CD4-positive, alpha-beta T cell treated with Interleukin-2 at 100 ng/mL for 4 hours (primary cell): ENCODE results near the gene LPP.

ENCODE experiments used
- DNase-seq: peaks from one replicate; pipeline ENCODE4 v3.0.0-alpha.2; 2020; ENCODE audit warnings: low spot score

LPP gene

GRCh38 chr3:188361888-188362287 is 207.9 kb downstream of the LPP start:
- no peak for DNase-seq

- DNase-seq: peak; percentile 39
Measured at GRCh38 chr3:188362405-188362831, 208.5 kb downstream of the LPP start.

DNA sequence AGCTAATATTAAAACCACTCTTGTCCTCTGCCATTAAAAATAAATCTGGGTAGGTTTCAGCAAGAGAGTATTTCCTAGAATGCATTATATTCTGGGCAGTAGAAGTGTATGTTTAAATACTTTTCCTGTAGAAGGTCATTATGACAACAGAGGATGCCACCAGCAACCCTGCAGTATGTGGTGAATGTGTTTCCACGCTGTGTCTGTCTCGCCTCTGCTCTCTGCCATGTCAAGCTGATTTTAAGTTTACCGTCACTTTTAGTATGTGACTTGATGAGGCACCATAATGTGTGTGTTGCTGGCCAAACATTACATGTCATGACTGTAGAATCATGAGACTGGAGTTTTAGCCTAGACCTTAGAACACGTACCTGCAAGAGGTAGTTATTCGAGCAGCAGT is 211.2 kb downstream of the LPP start:
- no peak for DNase-seq

- no peak for DNase-seq
Measured at GRCh38 chr3:188365988-188366698, 212.2 kb downstream of the LPP start.

DNA sequence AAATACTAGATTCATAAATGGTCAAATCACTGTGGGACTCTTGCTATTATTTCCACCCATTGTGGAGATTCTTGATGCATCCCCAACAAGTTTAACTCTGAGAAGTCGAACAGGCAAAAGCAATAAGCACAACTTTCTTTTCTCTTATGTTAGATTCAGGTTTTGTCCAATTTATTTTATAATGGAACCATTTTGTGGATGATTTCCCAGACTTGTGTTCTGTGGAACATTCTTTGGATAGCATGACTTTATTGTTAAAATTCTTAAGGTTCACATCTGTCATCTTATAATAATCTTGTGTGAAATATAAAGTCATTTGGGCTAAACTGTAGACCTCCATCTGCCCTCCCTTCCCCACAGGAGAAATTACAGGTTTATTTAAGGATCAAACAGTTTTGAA is 213.7 kb downstream of the LPP start:
- DNase-seq: no peak

DNA sequence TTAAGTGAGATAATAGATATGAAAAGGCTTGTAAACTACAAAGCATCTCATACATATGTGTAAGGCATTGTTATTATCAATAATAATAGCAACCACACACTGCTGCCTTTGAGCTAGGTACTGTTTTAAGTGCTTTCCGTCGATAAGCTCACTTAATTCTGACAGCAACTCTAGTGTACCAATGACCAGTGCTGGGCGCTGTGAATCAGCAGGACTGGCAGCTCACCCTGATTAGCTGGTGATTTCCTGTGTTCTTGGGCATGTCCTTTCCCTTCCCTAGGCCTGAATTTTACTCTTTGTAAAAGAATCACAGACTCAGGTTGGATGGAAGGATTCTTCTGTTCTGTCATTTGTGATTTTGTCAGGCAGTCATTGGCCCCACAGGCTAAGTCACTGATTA is 215.6 kb downstream of the LPP start:
- DNase-seq: no peak

DNA sequence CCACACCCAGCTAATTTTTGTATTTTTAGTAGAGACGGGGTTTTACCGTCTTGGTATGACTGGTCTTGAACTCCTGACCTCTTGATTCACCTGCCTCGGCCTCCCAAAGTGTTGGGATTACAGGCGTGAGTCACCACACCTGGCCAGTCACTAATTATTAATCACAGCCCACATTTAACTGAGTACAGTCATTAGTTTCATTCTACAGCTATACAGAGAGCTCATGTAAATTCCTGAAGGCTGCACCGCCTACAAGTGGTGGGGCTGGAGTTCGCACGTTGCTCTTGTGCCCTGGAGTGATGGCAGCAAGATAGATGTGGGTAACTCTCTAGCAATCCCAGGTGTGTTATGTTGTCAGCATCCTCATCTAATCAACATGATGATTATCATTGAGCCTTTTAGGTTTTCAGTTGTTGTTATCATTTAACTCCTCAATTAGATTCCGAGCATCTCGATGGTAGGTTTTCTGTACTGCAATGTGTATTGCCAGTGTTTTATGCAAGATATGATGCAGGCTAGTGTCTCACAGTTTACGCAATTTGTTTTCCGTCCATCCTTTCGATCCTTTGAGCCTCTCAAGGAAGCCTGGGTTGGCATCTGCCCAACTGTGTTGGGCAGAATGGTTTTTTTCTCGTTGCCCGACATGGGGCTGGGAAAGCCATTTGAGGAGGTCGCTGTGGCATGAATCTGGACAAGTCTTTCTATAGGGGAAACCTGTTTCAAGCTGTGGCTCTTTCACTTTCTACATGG is 216.3 kb downstream of the LPP start:
- DNase-seq: no peak

- no peak for DNase-seq
Measured at GRCh38 chr3:188378786-188379185, 224.8 kb downstream of the LPP start.

GRCh38 chr3:188380252-188380651 is 226.3 kb downstream of the LPP start:
- DNase-seq: no peak

- DNase-seq: no peak
Measured at GRCh38 chr3:188380722-188381121, 226.8 kb downstream of the LPP start.

DNA sequence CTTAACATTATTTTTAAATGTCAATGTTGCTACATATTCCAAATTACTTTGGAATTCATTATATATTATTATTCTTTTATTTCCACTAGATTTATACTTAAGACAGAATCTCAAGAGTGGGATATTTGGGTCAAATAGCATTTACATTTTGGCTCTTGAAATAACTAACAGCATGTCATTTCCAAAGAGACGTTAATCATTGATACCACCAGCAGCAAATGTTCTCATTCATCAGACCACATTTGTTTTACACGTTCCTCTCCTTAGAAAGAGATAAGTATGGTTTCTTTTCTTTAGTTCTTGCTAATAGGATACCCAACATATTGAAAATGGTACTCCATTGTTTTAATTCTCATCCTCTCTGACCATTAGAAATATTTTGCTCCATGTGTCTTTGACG is 229.8 kb downstream of the LPP start:
- DNase-seq: no peak

- no peak for DNase-seq
Measured at GRCh38 chr3:188385295-188385694, 231.3 kb downstream of the LPP start.

GRCh38 chr3:188389711-188390342 is 235.9 kb downstream of the LPP start:
- DNase-seq: peak; percentile 40

DNA sequence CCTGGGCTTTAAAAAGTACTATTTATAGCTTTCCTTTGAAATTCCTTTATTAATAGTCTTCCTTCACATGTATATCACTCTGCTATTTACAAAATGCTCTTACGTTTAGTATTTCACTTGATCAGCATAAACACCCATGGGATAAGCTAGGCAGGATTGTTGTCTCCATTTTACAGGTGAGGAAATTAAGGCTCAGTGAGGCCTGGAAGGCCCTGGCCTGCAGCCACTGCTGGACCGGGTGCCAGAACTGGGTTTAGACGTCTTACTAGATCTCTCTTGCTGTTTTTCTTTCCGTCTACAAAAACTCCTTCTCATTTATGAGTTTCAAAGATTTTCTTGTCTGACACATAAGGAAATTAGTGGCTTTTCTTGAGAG is 236.4 kb downstream of the LPP start:
- no peak for DNase-seq

GRCh38 chr3:188390775-188391443 is 237.0 kb downstream of the LPP start:
- DNase-seq: no peak

DNA sequence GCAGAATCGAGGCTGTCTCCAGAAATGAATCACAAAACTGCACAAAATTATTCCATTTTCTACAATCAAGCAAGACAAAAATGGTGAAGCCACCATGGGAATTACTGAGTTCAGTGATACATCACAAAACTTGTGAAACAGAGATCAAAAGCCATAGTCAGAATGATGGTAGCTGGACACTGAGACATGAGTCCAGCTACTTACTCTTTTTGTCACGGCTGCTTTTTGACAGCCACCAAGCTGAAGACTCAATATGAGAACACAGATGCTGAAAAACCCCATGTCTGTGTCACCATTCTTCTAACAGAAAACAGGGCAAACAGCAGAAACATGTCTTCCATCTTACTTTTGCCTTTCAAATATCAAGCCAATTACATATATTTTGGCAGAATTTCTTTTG is 237.6 kb downstream of the LPP start:
- DNase-seq: no peak

DNA sequence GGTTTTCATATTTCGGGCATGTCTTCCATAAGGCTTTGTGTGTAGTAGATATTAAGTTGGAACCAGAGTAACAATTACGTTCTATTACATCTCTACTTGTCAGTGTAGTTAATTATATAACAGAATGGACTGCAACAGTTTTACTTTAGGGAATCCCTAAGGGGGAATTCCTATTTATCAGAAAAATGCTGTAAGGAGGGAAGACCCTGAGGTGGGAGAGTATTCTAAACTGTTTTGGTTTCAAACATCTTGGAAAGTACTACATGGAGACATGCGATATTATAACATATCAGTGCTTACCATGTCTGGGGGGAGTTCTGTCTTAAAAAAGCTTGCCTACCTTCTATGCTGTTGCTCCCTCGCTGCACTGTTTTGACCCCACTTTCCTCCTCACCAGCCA is 238.1 kb downstream of the LPP start:
- no peak for DNase-seq

- no peak for DNase-seq
Measured at GRCh38 chr3:188394623-188395022, 240.7 kb downstream of the LPP start.

GRCh38 chr3:188396251-188396650 is 242.3 kb downstream of the LPP start:
- no peak for DNase-seq

GRCh38 chr3:188396900-188397299 is 242.9 kb downstream of the LPP start:
- no peak for DNase-seq

- no peak for DNase-seq
Measured at GRCh38 chr3:188397766-188398705, 244.1 kb downstream of the LPP start.
